HAP-1 (cell line): ENCODE results near the gene IL5RA.

ENCODE experiments used
- DNase-seq, 2 experiments: peaks; one replicate each; pipeline ENCODE4 v3.0.0-alpha.2; 2016 to 2020; ENCODE audit warnings: low spot score in 2 of 2
- H3K27me3 ChIP-seq: fragments of 250-450 bp; sonication (Bioruptor Pico); 2 replicates; pipeline ENCODE4 v1.5.1; 2020; ENCODE audit warnings: low read depth, mild to moderate bottlenecking, moderate library complexity
- H3K36me3 ChIP-seq: fragments of 250-450 bp; sonication (Bioruptor Pico); replicated peaks from 2 replicates; pipeline ENCODE4 v1.5.1; 2020; ENCODE audit warnings: mild to moderate bottlenecking
- H3K4me1 ChIP-seq: fragments of 250-450 bp; sonication (Bioruptor Pico); 2 replicates; pipeline ENCODE4 v1.5.1; 2020; ENCODE audit warnings: mild to moderate bottlenecking
- H3K4me3 ChIP-seq: fragments of 250-450 bp; sonication (Bioruptor Pico); 2 replicates; pipeline ENCODE4 v1.5.1; 2020; ENCODE audit warnings: mild to moderate bottlenecking, moderate library complexity
- H3K9me3 ChIP-seq: fragments of 250-450 bp; sonication (Bioruptor Pico); 2 replicates; pipeline ENCODE4 v1.5.1; 2020; ENCODE audit warnings: mild to moderate bottlenecking, moderate library complexity
- in situ Hi-C: fragments of 300-500 bp; cut with MboI; formaldehyde crosslinking; loops from 3 replicates; pipeline ENCODE4 v1.14.3; 2020; ENCODE audit warnings: low sequenced_read_pairs, inconsistent platforms, mixed read lengths

IL5RA gene

DNA sequence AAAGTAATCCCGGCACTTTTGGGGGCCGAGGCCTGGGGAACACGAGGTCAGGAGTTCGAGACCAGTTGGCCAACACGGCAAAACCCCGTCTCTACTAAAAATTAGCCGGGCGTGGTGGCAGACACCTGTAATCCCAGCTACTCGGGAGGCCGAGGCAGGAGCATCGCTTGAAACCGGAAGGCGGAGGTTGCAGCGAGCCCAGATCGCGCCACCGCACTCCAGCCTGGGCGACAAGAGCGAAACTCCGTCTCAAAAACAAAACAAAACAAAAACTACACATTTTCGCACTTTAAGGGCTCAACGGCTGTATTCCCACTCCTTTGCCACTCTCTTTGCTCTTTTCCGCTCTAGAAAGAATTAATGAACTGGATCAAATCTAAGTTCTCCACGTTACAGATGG lies 15.8 kb upstream of the IL5RA start:
- no peaks in the 10 kb centered on the region for H3K9me3 ChIP-seq
- H3K27me3 ChIP-seq = no peaks in the 10 kb centered on the region
- in situ Hi-C loops = no loop called here
- H3K4me1 ChIP-seq = no peaks in the 10 kb centered on the region; the same call in 1 of the 2 replicates
- H3K36me3 ChIP-seq = peaks cover 24% of the 10 kb centered on the region
- no peak for DNase-seq
- H3K4me3 ChIP-seq = peak overlapping the region; percentile 93

DNA sequence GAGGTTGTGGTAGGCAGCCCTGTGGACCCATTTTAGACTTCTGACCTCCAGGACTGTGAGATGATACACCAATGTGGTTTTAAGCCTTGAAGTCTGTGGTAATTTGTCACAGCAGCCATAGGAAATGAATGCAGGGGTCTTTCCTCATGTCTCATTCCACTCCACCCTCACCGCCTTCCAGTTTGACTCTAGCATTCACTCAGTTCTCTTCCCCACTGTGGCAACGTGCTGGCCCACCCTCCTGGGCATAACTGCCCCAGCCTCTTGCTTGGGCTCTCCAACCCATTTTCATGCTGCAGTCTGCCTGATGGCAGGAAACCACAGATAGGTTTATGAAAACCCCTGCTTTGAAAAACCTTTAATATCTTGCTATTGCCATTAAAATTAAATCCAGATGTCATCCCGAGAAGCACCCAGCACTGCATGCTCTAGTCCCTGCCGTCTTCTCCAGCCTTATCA lies 9.2 kb upstream of the IL5RA start:
- in situ Hi-C loops = no loop called here
- Histone ChIP-seq H3K36me3 (no peaks in the 10 kb centered on the region), H3K9me3 (no peaks in the 10 kb centered on the region), H3K27me3 (no peaks in the 10 kb centered on the region), H3K4me3 (no peak overlapping the region), H3K4me1 (no peaks in the 10 kb centered on the region)
- no peak for DNase-seq

DNA sequence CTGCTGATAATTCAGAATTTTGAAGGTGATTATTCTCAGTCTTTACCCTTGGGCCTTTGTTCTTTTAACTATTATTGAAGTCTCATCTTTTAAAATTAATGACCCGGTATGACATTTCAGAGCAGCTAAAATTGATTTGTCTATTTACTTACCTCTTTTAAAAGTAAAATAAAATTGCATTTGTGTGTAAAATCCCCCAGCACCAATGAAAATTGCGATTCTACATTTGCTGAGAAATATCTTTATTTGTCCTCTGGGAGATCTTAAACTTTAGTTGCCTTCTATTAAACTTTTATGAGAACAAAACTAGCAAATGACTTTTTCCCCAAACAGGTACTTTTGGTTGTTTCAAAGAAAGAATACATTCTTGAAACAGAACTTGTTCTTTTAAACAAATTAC lies 7.5 kb upstream of the IL5RA start:
- H3K9me3 ChIP-seq = no peaks in the 10 kb centered on the region
- no peaks in the 10 kb centered on the region for H3K36me3 ChIP-seq
- DNase-seq = no peak
- H3K27me3 ChIP-seq = no peaks in the 10 kb centered on the region; the same call in 1 of the 2 replicates
- no peaks in the 10 kb centered on the region for H3K4me1 ChIP-seq
- in situ Hi-C loops = no loop called here
- H3K4me3 ChIP-seq = no peak overlapping the region

DNA sequence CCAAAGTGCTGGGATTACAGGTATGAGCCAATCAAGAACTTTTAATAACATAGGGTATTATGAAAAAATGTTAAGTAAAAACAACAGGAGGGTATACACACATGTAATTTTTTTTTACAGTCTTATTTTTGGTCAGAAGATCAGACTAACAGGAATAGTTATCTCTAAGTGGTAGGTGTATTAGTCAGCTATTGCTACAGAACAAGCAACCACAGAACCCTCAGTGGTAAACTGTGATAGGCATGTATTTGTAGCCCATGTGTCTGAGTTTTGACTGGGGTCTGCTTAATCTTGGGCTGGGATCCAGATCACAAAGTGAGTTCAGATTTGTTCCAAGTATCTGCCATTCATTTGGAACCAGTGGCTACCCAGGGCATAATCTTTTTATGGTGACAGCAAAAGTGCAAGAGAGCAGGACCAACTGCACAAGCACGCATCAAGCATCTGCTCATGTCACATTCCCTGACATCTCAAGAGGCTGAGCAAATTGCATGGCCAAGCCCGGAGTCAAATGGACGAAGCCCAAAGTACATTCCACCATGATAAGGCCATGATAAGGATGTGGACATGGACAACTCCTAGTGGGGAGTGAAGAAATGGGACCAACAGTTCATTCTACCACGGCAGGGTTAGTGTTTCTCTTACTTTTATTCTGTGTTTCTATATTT lies 3.0 kb upstream of the IL5RA start:
- Histone ChIP-seq H3K27me3 (no peaks in the 10 kb centered on the region; the same call in 1 of the 2 replicates), H3K36me3 (no peaks in the 10 kb centered on the region)
- in situ Hi-C loops = no loop called here

DNA sequence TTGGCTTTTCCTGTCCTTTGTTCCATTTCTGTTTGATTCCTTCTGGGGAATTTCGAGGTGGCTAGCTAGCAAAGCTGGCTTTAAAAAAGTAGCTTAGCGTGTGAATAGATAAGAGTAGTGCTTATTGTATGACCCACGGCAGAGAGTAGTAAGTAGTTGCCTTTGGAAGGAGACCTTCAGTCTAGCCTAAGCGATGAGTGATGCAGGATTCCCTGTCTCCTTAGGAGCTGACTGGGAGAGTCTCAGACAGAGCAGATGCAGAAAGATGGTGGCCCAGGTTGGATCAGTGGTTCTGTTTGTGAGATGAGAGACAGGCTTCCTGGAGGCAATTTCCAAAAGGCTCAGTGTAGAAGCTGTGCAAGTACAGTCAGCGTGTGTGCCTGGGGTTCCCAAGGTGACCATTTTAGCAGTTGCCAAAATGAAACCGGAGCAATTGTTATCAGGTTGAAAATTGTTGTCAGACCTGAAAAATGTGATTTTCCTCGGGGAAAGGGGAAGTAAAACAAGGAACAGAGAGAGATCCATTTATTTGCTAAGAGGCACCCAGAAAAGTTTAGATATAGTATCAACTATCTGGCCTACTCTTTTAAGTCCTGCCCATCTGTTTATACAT lies 681 bp upstream of the IL5RA start:
- H3K4me1 ChIP-seq = no peaks in the 10 kb centered on the region
- in situ Hi-C loops = no loop called here
- H3K9me3 ChIP-seq = no peaks in the 10 kb centered on the region
- no peaks in the 10 kb centered on the region for H3K36me3 ChIP-seq
- no peak overlapping the region for H3K4me3 ChIP-seq
- no peak for DNase-seq
- H3K27me3 ChIP-seq = no peaks in the 10 kb centered on the region; the same call in 1 of the 2 replicates

More for the DNA sequence above, 3.0 kb upstream of the IL5RA start:
- Histone ChIP-seq H3K4me3 (no peak overlapping the region), H3K9me3 (no peaks in the 10 kb centered on the region), H3K4me1 (no peaks in the 10 kb centered on the region)
- no peak for DNase-seq

DNA sequence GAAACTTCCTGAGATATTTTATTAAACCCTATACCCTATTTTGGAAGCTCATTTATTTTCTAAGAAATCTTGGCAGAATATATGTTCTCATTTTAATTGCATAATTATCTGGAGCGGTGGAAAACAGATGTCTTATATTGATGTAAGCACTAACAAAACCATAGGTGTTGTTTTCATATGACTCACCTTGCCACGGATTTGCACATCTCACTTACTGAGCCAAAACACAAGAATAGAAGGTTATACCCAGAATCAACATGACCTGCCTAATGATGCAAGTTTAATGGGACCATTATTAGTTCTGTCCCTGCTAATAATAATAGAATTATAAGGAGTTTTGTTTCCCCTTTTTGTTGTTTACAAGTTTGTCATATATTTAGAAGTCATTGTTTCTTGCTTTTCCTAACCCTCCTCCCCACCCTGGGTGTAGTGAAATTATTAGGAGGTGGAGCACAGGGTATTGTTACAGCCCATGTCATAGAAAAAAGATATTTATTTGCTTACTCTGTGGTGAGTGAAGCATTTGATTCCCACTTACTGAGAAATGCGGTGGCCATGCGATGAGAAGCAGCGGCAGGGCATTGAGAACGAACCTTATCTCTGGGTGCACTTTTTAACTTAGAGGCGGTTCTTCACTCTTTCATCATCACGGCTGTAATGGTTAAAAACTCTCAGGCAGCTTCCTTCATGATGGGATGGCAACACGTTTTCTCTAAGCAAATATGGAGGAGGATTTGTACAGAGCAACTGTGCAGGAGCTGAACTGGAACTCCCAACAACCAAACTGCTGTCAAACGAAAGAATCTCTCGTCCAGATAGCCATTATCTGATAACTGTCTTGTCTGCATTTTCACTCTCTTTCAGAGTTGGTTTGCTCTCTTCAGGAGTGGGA lies 521 bp downstream of the IL5RA start:
- no peak for DNase-seq
- H3K9me3 ChIP-seq = no peaks in the 10 kb centered on the region
- in situ Hi-C loops = no loop called here
- no peak overlapping the region for H3K4me3 ChIP-seq
- no peaks in the 10 kb centered on the region for H3K4me1 ChIP-seq
- H3K27me3 ChIP-seq = no peaks in the 10 kb centered on the region; the same call in 1 of the 2 replicates
- no peaks in the 10 kb centered on the region for H3K36me3 ChIP-seq

DNA sequence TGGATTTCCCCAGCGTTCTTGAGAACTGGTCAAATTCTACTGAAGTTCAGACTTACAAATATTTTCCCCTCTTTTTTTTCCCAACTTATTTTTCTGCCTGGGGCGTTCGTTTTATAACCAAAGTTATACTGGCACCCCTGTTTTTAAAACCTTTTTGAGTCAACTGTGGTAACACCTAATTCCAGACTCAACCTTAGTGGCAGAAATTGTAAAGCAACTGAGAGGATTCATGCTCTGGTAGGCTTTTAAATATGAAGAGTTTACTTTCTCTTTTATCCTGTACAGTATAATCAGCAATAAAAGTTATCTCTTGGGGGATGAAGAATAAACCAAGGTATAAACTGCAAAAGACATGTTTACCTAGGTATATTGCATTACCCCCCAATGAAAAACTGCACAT lies 2.3 kb downstream of the IL5RA start:
- Histone ChIP-seq H3K36me3 (no peaks in the 10 kb centered on the region), H3K9me3 (no peaks in the 10 kb centered on the region), H3K4me3 (no peak overlapping the region), H3K4me1 (no peaks in the 10 kb centered on the region), H3K27me3 (no peaks in the 10 kb centered on the region)
- no peak for DNase-seq
- in situ Hi-C loops = no loop called here

DNA sequence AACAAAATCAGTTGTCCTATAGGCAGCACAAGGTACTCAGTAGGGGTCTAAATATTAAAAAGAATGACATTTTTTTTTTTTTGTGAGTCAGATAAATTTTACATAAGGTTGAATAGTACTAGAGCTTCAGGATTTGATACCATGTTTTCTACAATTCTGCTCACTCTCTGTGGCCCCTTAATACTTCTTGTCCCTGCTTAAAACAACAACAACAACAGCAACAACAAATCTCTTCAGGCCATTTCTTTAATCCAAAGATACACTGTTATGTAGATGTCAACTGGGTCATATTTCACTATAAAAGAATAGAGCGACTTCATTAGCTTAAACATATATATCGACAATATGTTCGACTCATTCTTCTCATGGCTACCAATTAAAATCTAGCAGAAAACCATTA lies 3.0 kb downstream of the IL5RA start:
- Histone ChIP-seq H3K4me1 (no peaks in the 10 kb centered on the region), H3K4me3 (no peak overlapping the region), H3K36me3 (no peaks in the 10 kb centered on the region), H3K9me3 (no peaks in the 10 kb centered on the region), H3K27me3 (no peaks in the 10 kb centered on the region)
- no peak for DNase-seq
- in situ Hi-C loops = no loop called here

DNA sequence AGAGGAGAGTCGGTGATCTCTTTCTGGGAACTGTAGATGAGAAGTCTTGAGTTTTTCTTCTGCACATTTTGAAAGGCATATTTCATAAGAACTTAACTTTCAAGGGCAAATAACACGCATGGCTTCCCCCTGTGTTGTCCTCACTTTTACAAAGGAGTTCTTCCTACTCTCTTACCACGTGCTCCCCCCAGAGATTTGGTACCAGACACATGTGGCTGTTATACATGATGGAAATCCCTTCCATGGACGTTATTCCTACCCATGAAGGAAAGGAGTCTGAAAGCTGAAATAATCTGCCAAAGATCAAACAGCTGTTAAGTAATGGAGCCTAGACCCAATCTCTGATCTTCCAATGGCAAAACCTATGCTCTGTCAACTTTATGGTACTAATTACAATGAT lies 4.4 kb downstream of the IL5RA start:
- H3K9me3 ChIP-seq = no peaks in the 10 kb centered on the region
- in situ Hi-C loops = no loop called here
- no peak for DNase-seq
- H3K27me3 ChIP-seq = no peaks in the 10 kb centered on the region
- H3K4me1 ChIP-seq = no peaks in the 10 kb centered on the region
- no peak overlapping the region for H3K4me3 ChIP-seq
- H3K36me3 ChIP-seq = no peaks in the 10 kb centered on the region

DNA sequence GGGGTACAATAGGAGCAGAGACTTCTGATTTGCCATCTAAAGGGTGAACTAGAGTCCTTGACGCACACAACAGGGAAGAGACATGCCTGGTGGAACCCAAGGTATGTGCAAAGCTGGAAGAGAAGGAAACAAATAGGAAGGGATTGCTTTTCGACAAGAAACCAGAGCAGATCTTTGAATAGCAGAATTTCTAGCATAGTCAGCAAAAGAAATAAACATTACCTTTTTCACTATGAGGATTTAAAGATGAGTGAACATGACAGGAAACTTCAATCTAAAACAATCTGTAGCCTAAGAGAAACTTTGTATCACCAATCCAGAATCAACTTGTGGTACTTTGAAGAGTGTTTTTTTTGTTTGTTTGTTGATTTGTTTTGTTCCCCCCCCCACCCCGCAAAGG lies 4.9 kb downstream of the IL5RA start:
- no peak overlapping the region for H3K4me3 ChIP-seq
- H3K9me3 ChIP-seq = no peaks in the 10 kb centered on the region
- no peak for DNase-seq
- H3K4me1 ChIP-seq = no peaks in the 10 kb centered on the region
- in situ Hi-C loops = no loop called here
- H3K36me3 ChIP-seq = no peaks in the 10 kb centered on the region
- H3K27me3 ChIP-seq = no peaks in the 10 kb centered on the region

DNA sequence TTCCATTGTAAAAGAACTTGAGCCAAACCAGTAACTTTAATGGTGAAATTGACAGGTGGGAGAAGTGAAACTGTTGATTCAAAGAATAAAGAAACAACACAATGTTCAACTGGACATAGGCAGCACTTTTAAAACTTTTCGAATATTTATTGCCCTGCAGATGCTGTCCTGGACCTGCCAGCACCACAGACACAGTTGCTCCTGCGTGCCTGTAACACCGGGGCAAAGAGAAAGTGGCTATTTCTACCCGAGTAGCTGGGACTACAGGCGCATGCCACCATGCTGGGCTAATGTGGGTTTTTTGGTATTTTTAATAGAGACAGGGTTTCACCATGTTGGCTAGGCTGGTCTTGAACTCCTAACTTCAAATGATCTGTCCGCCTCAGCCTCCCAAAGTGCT lies 7.4 kb downstream of the IL5RA start:
- in situ Hi-C loops = no loop called here
- H3K4me3 ChIP-seq = no peak overlapping the region
- no peak for DNase-seq
- no peaks in the 10 kb centered on the region for H3K36me3 ChIP-seq
- no peaks in the 10 kb centered on the region for H3K4me1 ChIP-seq
- no peaks in the 10 kb centered on the region for H3K9me3 ChIP-seq
- no peaks in the 10 kb centered on the region for H3K27me3 ChIP-seq

DNA sequence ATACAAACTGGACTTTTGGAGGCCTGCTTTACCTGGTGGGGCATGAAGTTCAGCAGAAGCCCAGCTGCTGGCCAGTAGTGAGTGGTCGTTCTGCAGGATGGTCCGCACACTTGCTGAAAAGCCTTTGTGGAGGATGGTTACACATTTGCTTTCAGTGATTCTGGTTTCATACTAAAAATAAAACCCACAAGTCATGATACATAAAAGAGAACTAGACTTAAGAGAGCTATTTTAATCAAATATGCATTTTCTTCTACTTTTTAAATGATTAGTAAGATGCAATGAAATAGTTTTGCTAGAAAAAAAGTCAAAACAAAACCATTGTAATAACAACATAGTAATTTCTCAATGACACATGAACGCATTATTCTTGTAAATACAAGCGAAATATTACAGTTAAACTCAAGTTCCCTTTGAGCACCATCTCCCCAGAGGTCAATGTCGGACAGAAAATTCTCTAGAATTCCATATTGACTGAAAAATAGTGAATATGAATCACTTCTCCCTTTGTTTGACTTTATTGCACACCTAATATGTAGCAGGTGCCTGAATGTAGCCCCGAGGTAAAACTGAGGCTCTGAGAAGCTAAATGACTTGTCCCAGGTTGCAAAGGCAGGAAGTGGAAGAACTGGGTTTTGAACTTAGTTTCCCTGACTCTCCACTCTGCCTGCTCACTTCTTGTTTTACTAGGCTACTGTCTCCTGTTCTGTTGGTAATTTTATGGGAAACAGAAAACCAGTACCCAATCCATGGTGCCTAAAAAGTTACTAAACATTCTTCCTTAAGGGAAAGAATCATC lies 8.3 kb downstream of the IL5RA start:
- DNase-seq = no peak
- H3K4me1 ChIP-seq = no peaks in the 10 kb centered on the region
- H3K4me3 ChIP-seq = no peak overlapping the region
- in situ Hi-C loops = no loop called here
- no peaks in the 10 kb centered on the region for H3K9me3 ChIP-seq
- H3K36me3 ChIP-seq = no peaks in the 10 kb centered on the region
- no peaks in the 10 kb centered on the region for H3K27me3 ChIP-seq

DNA sequence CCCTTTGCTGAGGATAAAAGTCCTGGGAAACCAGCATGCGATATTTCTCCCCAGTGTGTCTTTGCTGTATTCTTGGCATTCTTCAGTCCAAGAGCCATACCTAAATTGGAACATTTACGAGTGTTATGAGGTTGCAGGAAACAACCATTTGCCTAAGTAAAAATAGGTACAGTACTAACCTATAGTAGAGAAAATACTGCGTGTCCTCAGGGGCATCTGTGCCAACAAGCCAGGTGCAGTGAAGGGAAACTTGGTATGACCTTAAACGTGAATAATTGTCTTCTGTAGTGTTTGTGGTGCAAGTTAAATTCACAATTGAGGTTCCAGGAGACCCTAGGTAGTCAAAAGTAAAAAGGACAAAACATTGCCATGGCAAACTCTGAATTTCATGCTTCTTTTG lies 12.2 kb downstream of the IL5RA start:
- no peak overlapping the region for H3K4me3 ChIP-seq
- no peaks in the 10 kb centered on the region for H3K27me3 ChIP-seq

More for the DNA sequence above, 12.2 kb downstream of the IL5RA start:
- DNase-seq = no peak
- no peaks in the 10 kb centered on the region for H3K9me3 ChIP-seq
- H3K4me1 ChIP-seq = no peaks in the 10 kb centered on the region
- no peaks in the 10 kb centered on the region for H3K36me3 ChIP-seq
- in situ Hi-C loops = no loop called here
